Fibroblast of skin of left biceps (primary cell): ENCODE measurements around the gene SLC38A10.

Experiments
- DNase-seq, 2 experiments: peaks; one replicate each; pipeline ENCODE4 v3.0.0-alpha.2; 2013; ENCODE audit warnings: low read depth in 2 of 2

The SLC38A10 gene

GRCh38 chr17:81298991-81299738 is 4.1 kb upstream of the SLC38A10 start:
- DNase-seq = no peak

DNA sequence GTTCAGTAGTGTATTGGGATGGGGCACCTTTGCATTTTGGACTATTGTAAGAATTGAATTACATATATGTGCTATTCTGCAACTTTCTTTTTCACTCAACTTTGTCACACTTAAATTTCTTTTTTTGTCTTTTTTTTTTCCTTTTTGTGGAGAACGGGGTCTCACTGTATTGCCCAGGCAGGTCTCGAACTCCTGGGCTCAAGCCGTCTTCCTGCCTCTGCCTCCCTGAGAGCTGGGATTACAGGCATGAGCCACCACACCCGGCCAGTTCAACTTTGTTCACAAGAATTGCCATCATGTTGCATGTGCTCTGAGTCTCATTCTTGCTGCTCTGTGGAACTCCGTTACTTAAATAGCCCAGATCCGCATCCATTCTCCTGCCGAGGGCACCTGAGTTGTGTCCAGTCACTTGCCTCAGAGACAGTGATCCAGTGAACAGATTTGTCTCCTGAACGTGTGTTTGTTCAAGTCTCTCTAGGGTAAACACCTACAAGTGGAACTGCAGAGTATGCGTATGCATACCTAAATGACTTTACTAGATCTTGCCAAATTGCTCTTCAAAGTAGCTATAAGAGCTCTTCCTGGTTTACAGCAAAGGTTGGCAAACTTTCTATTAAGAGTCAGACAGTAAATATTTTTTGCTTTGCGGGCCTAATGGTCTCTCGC is 3.4 kb upstream of the SLC38A10 start:
- DNase-seq = no peak

DNA sequence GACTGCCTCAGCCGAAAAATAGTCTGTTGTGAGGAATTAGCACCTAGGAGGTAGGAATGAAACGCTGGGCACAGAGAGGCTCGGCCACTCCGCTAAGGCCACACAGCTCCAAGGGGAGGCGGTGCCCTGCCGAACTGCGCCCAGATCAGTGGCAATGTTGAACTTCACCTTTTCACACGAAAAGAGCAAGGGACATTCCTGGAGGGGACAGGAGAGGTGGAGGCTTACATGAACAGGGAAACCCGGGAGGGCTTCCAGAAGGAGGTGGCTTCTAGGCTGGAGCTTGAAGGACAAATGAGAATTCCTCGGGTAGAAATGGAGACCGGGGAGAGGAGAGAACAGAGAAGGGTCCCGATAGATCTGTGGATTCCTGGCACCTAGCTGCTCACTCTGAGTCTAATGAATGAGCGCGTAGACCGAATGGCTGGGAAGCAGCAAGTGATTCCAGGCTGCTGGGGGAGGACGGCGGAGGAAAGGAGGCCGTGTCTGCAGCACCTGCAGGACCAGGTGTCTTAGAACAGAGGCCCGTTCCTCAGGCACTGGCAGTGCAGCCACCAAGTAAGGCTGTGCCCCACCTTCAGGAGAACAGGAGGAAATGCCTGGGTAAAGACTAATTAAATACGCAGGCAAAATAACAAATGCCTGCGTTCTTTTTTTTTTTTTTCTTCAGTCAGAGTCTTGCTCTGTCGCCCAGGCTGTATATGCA is 722 bp upstream of the SLC38A10 start:
- no peak for DNase-seq

GRCh38 chr17:81294512-81295030 is 536 bp downstream of the SLC38A10 start:
- DNase-seq = no peak

DNA sequence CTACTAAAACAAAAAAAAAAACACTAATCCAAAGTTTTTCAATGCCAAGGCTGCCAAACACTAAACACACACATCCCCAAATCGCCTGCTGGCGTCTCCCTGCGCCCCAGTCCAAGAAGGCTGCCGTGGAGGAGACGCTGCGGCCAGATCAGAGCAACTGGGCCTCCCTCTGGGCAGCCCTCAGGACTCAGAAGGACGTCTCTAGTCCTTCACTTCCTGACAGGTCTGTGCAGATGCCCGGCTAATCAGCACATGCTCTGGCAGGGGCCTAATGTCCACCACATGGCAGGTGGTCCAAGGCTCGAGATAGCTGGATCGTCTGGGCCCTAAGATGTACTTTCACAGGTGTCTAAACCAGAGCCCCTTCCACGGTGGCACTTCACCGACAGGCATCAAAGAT is 2.7 kb downstream of the SLC38A10 start:
- DNase-seq = no peak

GRCh38 chr17:81291662-81292061 is 3.4 kb downstream of the SLC38A10 start:
- DNase-seq = no peak

DNA sequence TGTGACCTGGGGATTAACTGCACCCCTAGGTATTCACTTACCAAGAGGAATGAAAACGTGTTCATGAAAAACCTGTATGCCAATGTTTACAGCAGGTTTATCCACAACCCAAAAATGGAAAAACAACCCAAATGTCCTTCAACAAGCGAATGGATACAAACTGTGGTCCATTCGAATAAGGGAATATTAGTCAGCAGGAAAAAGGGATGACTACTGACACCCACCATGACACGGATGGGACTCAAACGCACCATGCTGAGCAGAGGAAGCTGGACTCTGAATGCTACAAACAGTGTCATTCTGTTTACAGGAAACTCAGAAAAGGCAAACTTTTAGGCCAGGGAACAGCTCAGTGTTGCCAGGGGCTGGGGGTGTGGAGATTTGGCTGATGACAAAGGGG is 4.9 kb downstream of the SLC38A10 start:
- DNase-seq = no peak

DNA sequence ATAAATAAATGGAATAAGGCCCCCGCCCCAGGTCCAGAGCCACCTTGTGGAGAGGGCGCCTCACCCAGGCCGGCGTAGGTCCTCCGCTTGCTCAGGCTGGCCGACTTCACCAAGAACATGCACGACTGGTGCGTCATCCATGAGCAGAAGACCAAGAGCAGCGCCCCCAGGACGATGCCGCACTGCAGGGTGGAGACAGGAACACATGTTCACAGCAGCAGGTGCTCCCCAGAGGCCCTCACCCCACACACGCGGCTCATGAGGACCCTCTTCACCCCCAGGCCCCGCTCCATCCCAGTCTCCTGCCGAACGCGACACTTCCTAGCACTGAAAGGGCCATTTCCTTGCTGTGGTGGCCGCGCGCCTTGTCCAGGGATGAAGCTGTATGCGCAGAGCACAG is 5.5 kb downstream of the SLC38A10 start:
- DNase-seq = no peak

GRCh38 chr17:81288715-81289114 is 6.4 kb downstream of the SLC38A10 start:
- DNase-seq = no peak

DNA sequence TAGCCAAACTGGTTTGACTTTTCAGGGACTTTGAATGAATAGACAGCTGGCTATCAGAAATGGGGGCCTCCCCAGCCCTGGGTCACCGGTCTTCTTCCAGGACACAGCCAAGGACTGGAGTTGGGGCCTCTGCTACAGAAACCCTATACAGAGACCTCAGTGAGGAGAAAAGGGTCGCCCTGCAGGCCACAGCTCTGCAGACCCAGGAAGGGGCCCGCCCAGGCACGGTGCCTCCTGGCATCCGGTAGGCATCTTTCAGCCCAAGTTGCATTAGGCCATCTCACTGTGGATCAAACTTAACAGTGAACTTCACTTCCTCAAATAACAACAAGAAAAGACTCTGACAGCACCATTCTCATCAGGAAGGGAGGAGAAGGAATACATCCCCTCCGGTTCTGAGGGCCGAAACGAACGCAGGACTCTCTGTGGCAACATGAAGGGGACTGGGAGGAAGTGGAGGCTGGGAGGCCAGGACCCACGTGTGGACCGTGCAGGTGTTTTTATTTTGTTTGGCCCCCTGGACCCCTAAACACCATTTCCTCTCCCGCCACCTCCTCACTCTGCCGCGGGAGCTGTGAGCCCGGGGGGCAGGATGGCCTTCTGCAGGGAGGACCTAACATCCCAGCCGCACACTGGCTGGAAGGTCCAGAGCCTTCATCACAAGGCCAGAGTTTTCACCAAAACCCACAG is 7.2 kb downstream of the SLC38A10 start:
- no peak for DNase-seq

DNA sequence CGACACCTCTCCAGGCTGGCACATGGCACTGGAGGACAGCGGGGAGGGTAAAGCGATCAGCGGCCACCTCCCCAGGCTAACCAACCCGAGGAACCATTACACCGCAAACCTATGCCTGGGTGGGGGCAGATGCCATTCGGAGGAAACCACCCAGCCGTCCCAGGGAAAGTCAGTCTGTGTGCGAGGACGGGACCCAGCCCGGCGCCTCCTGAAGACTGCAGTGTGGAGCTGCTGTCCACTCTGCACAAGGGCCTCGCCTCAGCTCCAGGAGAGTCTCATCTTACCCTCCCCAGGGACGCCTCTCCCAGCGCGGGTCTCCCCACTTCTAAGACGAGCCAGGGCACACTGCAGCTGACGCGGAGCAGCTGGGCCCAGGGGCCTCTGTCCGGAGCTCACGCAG is 8.0 kb downstream of the SLC38A10 start:
- no peak for DNase-seq

DNA sequence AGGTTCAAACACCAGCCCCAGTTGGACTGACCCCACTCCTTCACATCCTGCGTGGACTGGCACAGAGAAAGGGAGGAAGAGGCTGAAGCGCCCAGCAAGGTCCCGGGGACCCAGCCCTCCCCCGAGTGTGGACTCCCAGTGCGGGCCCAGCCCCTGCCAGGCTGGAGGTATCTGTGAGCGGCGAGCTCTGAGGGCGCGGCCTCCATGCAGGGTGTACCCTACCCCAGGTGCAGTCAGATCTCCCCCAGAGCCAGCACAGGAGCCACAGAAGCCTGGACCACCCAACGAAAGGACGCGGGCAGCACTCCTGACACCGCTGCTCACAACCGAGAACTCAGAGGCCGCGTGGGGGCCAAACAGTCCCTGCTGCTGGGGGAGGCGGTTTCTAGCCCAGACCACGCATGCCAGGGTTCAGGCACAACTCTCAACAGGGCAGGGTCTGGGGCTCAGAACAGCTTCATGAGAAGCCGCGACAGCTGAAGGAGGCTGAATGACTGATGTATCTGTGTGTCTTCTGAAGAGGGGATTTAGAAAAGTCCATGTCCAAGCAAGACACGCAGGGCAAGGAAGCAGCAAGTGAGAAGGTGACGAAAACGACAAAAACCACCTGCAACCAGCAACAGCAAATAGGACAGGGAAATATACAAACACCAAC is 8.5 kb downstream of the SLC38A10 start:
- no peak for DNase-seq

- DNase-seq = no peak
Observed at GRCh38 chr17:81285894-81286293, 9.2 kb downstream of the SLC38A10 start.

- no peak for DNase-seq
Observed at GRCh38 chr17:81285179-81285878, 9.8 kb downstream of the SLC38A10 start.

GRCh38 chr17:81282876-81283275 is 12.2 kb downstream of the SLC38A10 start:
- no peak for DNase-seq

GRCh38 chr17:81282141-81282540 is 13.0 kb downstream of the SLC38A10 start:
- no peak for DNase-seq

DNA sequence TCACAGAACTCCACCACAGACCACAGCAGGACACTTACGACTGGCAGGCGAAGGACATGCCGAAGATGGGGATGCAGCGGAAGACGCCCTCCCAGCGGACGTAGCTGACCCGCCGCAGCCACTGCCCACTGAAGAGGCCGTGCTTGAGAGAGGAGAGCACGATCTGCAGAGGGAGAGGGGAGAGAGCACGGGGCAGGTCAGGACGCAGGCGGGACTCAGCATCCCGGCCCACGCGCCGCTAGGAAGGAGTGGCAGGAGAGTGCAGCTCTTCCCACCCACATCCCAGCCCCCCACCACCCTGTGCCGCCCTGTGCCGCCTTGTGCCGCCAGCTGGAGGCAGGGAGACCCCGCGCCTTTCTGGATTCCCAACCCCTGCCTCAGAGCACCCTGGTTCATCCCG is 14.5 kb downstream of the SLC38A10 start:
- no peak for DNase-seq

DNA sequence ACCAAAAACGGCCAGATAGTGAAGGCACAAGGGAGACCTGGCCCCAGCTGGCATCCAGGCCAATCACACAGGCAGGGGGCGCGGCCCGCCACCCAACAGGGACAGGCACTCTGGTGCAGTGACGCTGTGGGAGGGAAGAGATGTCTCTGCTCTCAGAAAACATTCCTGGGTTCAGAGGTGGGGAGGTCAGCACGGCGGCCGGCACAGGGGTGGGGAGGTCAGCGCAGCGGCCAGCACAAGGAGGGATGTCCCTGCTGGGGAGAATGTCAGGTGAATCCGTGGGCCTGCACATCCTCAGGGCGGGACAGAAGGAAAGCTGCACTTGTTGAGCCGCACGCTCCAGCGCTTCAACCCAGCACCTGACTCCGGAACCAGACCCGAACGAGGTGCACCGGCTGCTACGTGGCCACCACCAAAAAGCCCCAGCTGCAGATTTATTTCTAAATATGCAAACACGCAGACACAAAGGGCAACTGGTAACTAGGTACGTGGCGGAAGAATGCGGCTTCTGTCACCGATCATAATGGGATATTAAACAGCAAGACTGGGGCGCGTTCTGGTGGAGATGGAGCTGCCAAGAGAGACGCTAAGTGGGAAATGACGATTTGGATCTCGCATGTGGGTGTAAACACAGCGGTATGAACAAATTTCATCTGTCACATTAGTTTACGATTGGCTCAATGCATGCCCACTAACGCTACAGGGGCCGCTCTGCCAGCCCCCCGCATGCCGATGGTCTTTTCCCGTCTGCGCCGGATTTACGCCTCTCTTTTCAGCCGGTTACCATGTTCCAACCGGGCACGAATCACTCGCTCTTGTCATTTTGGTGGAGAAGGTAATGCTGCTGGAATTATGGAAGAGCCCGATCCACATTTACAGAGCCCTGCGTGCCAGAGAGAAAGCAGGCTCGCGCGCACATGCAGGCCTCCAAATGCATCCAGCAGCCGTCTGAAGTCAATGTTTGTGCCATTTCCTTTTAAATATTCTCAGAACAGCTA is 15.5 kb downstream of the SLC38A10 start:
- DNase-seq = no peak

DNA sequence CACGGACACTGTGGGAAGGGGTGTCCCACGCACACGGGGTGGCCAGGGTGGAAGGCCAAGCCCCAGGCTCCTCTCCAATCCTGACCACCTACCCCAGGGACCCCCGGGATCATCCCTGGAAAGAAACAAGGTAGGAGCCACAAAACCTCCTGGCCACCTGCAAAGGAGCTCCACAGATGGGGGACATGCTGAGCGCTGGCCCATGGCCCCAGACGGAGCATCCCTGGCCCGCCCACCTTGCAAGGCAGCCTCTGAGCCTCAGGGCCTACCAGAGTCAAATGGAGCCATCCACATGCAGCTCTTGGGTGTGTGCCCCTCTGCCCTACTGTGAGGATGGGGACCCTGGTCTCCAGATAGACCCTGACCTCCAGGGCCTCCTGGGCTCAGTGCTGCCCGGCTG is 16.3 kb downstream of the SLC38A10 start:
- DNase-seq = no peak
